Motor neuron (in vitro differentiated cells): ENCODE results near the gene CRYZ. TPM values are rescaled to one million over a fixed set of nuclear protein-coding genes. Genes with fewer than 3 reads are reported as not detected.

Source experiments
- ATAC-seq, 8 experiments: fragments of 200-7000 bp; cut with Tn5 transposase; replicated peaks in 6 of 8; 2 replicates each; pipeline ENCODE4 v1.8.0; 2021; ENCODE audit warnings: mild to moderate bottlenecking in 8 of 8, moderate library complexity in 8 of 8
- H3K27ac ChIP-seq, 2 donors: fragments of 250-450 bp; sonication (Bioruptor Pico); 2 replicates each; pipeline ENCODE4 v1.9.0; 2021; ENCODE audit warnings: antibody characterized with exemption in 2 of 2, mild to moderate bottlenecking in 2 of 2, moderate library complexity in 1 of 2
- H3K4me1 ChIP-seq, 2 donors: fragments of 250-450 bp; sonication (Bioruptor Pico); replicated peaks in 1 of 2; 2 replicates each; pipeline ENCODE4 v1.6.1; 2021; ENCODE audit warnings: antibody characterized with exemption in 2 of 2, mild to moderate bottlenecking in 2 of 2, moderate library complexity in 1 of 2
- H3K4me3 ChIP-seq, 5 donors: fragments of 250-450 bp; sonication (Bioruptor Pico); 2 replicates each; pipeline ENCODE4 v1.9.0; 2021; ENCODE audit warnings: antibody characterized with exemption in 5 of 5, mild to moderate bottlenecking in 5 of 5, moderate library complexity in 4 of 5
- WGBS, 10 experiments: fragments of 450-650 bp; shearing (Covaris generic); methylation state at CpG; one replicate each; pipeline ENCODE4 v1.0.0; 2022; 5-methylcytosine and 5-hydroxymethylcytosine counted together
- in situ Hi-C, 9 experiments: fragments of 400-800 bp; cut with MboI; loops; one replicate each; pipeline ENCODE4 v1.15.0; 2021; ENCODE audit warnings: low sequenced_read_pairs in 9 of 9, low pct_unique_long_range_greater_than_20kb in 2 of 9; ENCODE audit not compliant: unreplicated experiment in 9 of 9
- total RNA-seq, 8 experiments: library from RNA; unstranded; fragments of 300-600 nt; gene quantifications; 2 replicates each; pipeline versions ENCODE4 v1.2.3 to v1.2.4, GENCODE V29; 2022

CRYZ gene
- total RNA-seq, 8 experiments from 2014 or later = 14.7 to 31.2 (median 20.5) TPM

- Histone ChIP-seq H3K4me3 (no peak overlapping the region), H3K4me1 (no peaks in the 10 kb centered on the region), H3K27ac (no peak overlapping the region)
- WGBS, 10 experiments = 100% methylated on average over 1 of the region's 1 CpG; no CpG with 5 or more reads in 9 of the 10 experiments
- in situ Hi-C loops = no loop called here
- no peak for ATAC-seq
Observed at GRCh38 chr1:74726063-74726462, 6.8 kb downstream of the CRYZ start.

- 87 to 100% (median 100%) methylated on average over 1 to 2 of the region's 2 CpGs; no CpG with 5 or more reads in 2 of the 10 experiments for WGBS, 10 experiments
- Histone ChIP-seq H3K4me3 (no peak overlapping the region), H3K4me1 (peaks cover 9 to 18% of the 10 kb centered on the region in 2 donors), H3K27ac (no peak overlapping the region)
- no peak for ATAC-seq
- in situ Hi-C loops = no loop called here
Observed at GRCh38 chr1:74717626-74718025, 15.2 kb downstream of the CRYZ start.

- no peak for ATAC-seq
- no peak overlapping the region for H3K27ac ChIP-seq
- peaks cover 9 to 18% of the 10 kb centered on the region in 2 donors for H3K4me1 ChIP-seq
- in situ Hi-C loops = no loop called here
- WGBS, 10 experiments = 88 to 100% (median 100%) methylated on average over 1 of the region's 1 CpG; no CpG with 5 or more reads in 1 of the 10 experiments
- H3K4me3 ChIP-seq = no peak overlapping the region
Observed at GRCh38 chr1:74716822-74717221, 16.0 kb downstream of the CRYZ start.

GRCh38 chr1:74715806-74716205, 17.0 kb downstream of the CRYZ start:
- Histone ChIP-seq H3K4me1 (peaks cover 9 to 18% of the 10 kb centered on the region in 2 donors), H3K27ac (no peak overlapping the region), H3K4me3 (no peak overlapping the region)
- ATAC-seq = no peak
- WGBS, 10 experiments = 67 to 100% (median 88%) methylated on average over 2 to 6 of the region's 6 CpGs; no CpG with 5 or more reads in 1 of the 10 experiments
- in situ Hi-C loops = no loop called here

GRCh38 chr1:74715236-74715502, 17.7 kb downstream of the CRYZ start:
- H3K4me1 ChIP-seq = peaks cover 9 to 18% of the 10 kb centered on the region in 2 donors
- peak in 4 of 8 experiments; percentile 29 to 60 (median 52) for ATAC-seq
- 75 to 83% (median 78%) methylated on average over 1 of the region's 1 CpG; no CpG with 5 or more reads in 6 of the 10 experiments for WGBS, 10 experiments
- H3K27ac ChIP-seq = no peak overlapping the region
- in situ Hi-C loops = no loop called here
- no peak overlapping the region for H3K4me3 ChIP-seq

- Histone ChIP-seq H3K27ac (no peak overlapping the region), H3K4me1 (peaks cover 9 to 18% of the 10 kb centered on the region in 2 donors), H3K4me3 (no peak overlapping the region)
- 57 to 100% (median 88%) methylated on average over 1 of the region's 1 CpG; no CpG with 5 or more reads in 5 of the 10 experiments for WGBS, 10 experiments
- peak in 5 of 8 experiments; percentile 47 to 81 (median 68) for ATAC-seq
- in situ Hi-C loops = no loop called here
Observed at GRCh38 chr1:74714429-74715235, 18.2 kb downstream of the CRYZ start.

- 44 to 100% (median 60%) methylated on average over 1 to 3 of the region's 3 CpGs; no CpG with 5 or more reads in 3 of the 10 experiments for WGBS, 10 experiments
- no peak overlapping the region for H3K4me3 ChIP-seq
- ATAC-seq = peak in 2 of 8 experiments; percentile 41 to 53
- in situ Hi-C loops = no loop called here
- no peak overlapping the region for H3K27ac ChIP-seq
- peaks cover 9 to 18% of the 10 kb centered on the region in 2 donors for H3K4me1 ChIP-seq
Observed at GRCh38 chr1:74713849-74714248, 19.0 kb downstream of the CRYZ start.

GRCh38 chr1:74712881-74713280, 20.0 kb downstream of the CRYZ start:
- in situ Hi-C loops = no loop called here
- Histone ChIP-seq H3K4me3 (no peak overlapping the region), H3K27ac (no peak overlapping the region), H3K4me1 (peaks cover 9 to 18% of the 10 kb centered on the region in 2 donors)
- 0 to 70% (median 47%) methylated on average over 1 of the region's 1 CpG; no CpG with 5 or more reads in 2 of the 10 experiments for WGBS, 10 experiments
- peak in 2 of 8 experiments; percentile 18 to 73 for ATAC-seq

GRCh38 chr1:74703386-74704182, 29.3 kb downstream of the CRYZ start:
- Histone ChIP-seq H3K4me3 (no peak overlapping the region), H3K4me1 (no peaks in the 10 kb centered on the region), H3K27ac (no peak overlapping the region)
- in situ Hi-C loops = no loop called here
- no peak for ATAC-seq
- 69 to 100% (median 100%) methylated on average over 3 to 6 of the region's 6 CpGs for WGBS, 10 experiments

GRCh38 chr1:74699331-74699730, 33.5 kb downstream of the CRYZ start:
- in situ Hi-C loops = loop anchor here in 3 of 9 experiments (25.0 kb wide), 2 partner anchors 187 to 712 kb away; partner anchors contain the start of gene LRRC53 (in 2 of the 3)
- Histone ChIP-seq H3K4me3 (no peak overlapping the region), H3K4me1 (no peaks in the 10 kb centered on the region), H3K27ac (no peak overlapping the region)
- ATAC-seq = no peak

GRCh38 chr1:74697832-74698231, 35.0 kb downstream of the CRYZ start:
- ATAC-seq = no peak
- WGBS, 10 experiments = 56 to 100% (median 77%) methylated on average over 1 to 2 of the region's 2 CpGs; no CpG with 5 or more reads in 1 of the 10 experiments
- Histone ChIP-seq H3K4me1 (no peaks in the 10 kb centered on the region), H3K27ac (no peak overlapping the region), H3K4me3 (no peak overlapping the region)
- in situ Hi-C loops = loop anchor here in 3 of 9 experiments (25.0 kb wide), 2 partner anchors 186 to 711 kb away; partner anchors contain the start of gene LRRC53 (in 2 of the 3)

- Histone ChIP-seq H3K4me1 (peaks cover 3 to 12% of the 10 kb centered on the region in 2 donors), H3K27ac (no peak overlapping the region), H3K4me3 (no peak overlapping the region)
- ATAC-seq = no peak
- in situ Hi-C loops = loop anchor here in 3 of 9 experiments (25.0 kb wide), 2 partner anchors 181 to 706 kb away; partner anchors contain the start of gene LRRC53 (in 2 of the 3)
- WGBS, 10 experiments = 58 to 100% (median 74%) methylated on average over 1 to 2 of the region's 2 CpGs; no CpG with 5 or more reads in 3 of the 10 experiments
Observed at GRCh38 chr1:74693473-74693872, 39.4 kb downstream of the CRYZ start.

GRCh38 chr1:74690909-74691308, 41.9 kb downstream of the CRYZ start:
- Histone ChIP-seq H3K4me3 (no peak overlapping the region), H3K27ac (no peak overlapping the region), H3K4me1 (peaks cover 6 to 24% of the 10 kb centered on the region in 2 donors)
- WGBS, 10 experiments = 84 to 100% (median 94%) methylated on average over 1 to 4 of the region's 4 CpGs; no CpG with 5 or more reads in 2 of the 10 experiments
- no peak for ATAC-seq
- in situ Hi-C loops = loop anchor here in 3 of 9 experiments (25.0 kb wide), 2 partner anchors 179 to 704 kb away; partner anchors contain the start of gene LRRC53 (in 2 of the 3)
